OCI-M1 (cell line): Measurements from ENCODE around the gene CHM.

Source experiments
- DNase-seq: peaks from one replicate; lab custom pipeline; 2025; lab: John Stamatoyannopoulos, UW

CHM gene

DNA sequence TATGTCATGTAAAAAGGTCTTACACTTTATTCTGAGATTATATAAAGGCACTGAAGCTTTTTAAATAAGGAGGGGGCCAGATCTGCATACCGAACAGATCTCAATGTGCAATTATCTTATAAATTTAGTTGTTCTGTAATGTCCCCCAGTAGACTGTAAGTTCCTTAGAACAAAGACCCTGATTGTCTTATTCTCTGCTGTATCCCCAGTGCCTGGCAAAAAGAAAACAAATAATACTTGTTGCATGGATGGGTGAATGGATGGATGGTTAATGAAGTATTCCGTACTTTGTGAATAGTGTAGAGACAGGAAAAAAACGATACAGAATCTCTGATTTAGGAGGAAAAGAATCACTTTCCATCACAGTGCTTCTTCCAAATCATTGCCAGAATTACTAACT lies 141.5 kb downstream of the CHM start:
- no peak for DNase-seq

- no peak for DNase-seq
Observed at GRCh38 chrX:85903692-85904471, 143.5 kb downstream of the CHM start.

DNA sequence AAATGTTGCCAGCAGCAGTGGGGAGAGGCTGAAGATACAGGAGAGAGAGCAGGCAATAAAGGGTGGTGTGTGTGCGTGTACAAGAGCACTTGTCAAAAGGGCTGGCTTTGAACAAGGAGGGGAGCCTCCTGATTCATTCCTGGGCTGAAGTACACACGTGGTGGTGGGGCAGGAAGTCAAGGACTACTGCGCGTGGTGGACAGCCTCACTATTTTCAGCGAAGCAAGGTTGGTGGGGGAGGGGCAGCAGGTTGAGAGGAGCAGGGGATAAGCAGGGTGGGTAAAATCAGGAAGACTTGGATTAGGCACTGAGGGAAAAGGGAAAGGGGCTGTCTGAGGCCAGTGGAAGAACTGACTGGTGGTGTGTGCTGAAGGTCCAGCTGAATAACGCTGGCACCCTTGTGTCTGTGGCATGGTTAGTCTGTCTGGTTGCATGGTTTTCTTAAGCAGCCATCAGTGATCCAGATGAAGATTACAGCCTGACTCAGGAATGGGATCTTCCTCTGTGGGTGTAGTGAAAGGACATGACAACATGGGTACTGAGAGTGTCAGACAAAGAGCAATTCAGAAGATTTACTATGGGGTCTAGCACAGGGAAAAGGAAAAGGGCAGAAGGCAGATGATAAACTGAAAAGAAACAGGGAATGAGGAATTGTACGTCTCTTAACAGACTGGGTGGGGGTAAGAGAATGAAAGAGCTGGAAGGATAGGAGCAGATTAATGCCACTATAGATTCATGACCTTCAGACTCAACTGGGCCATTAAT lies 149.8 kb downstream of the CHM start:
- no peak for DNase-seq

- no peak for DNase-seq
Observed at GRCh38 chrX:85882601-85883000, 164.8 kb downstream of the CHM start.

- DNase-seq: no peak
Observed at GRCh38 chrX:85870585-85870984, 176.8 kb downstream of the CHM start.

DNA sequence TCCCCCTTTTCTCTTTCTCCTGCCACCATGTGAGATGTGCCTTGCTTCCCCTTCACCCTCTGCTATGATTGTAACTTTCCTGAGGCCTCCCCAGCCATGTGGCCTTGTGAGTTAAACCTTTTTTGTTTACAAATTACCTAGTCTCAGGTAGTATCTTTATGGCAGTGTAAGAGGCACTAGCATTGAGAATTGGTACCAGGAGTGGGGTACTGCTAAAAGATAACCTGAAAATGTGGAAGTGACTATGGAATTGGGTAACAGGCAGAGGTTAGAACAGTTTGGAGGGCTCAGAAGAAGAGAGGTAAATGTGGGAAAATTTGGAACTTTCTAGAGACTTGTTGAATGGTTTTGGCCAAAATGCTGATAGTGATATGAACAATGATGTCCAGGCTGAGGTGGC lies 182.0 kb downstream of the CHM start:
- no peak for DNase-seq

- no peak for DNase-seq
Observed at GRCh38 chrX:85859426-85859825, 187.9 kb downstream of the CHM start.

DNA sequence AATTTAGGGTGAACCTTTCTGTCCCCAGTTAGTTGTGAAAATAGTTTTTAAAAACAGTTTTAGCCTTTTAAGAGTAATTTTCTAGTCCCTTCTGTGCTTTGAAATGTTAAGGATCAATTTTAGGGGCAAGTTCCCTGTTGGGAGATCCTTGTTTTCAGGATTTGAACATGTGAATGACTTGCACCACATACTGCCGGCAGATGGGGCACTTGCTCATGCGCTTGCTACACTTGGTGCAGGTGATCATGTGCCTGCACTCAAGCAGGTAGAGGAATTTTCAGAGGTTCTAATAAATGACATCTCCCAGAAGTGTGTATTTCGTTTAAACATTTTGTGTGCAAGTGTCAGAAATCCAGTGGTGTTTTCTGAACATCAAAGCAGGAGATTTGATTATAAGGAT lies 195.9 kb downstream of the CHM start:
- DNase-seq: peak; percentile 26

GRCh38 chrX:85836868-85837267 lies 210.5 kb downstream of the CHM start:
- DNase-seq: no peak

GRCh38 chrX:85828771-85829170 lies 218.6 kb downstream of the CHM start:
- DNase-seq: no peak

DNA sequence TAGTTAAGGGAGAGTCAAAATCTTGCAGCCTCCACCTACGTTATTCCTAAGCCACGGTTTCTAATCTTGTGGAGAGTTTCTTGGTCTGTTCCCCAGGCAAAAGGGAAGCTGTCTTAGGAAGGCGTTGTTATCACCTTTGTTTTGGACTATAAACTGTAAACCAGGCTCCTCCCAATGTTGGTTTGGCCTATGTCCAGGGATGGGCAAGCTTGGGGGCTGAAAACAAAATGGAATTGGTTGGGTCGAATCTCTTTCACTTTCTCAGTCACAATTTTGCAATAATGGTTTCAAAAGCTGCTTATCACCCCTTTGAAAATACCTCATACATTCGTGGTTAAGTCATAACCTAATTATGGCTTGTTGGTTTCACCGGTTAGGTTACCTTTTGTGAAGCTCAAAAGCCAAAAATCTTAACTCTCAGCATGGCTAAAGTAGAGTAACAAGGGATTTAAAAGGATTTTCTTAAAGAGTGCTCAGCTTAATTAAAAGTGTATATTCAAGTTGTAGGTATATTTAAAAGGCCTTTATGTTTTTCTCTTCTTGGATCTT lies 232.1 kb downstream of the CHM start:
- peak; percentile 79 for DNase-seq
